H1 (cell line): ENCODE results near the gene PARD3. TPM values are rescaled to one million over a fixed set of nuclear protein-coding genes. Genes with fewer than 3 reads are reported as not detected.

Experiments
- CHD2 ChIP-seq: IDR thresholded peaks from 2 replicates; pipeline ENCODE4 v1.6.1; 2012; ENCODE audit warnings: low read length, improper control_type of control experiment
- CREB1 ChIP-seq: IDR thresholded peaks from 2 replicates; pipeline ENCODE4 v1.6.1; 2012; ENCODE audit warnings: inconsistent platforms
- KDM5A ChIP-seq: fragments of 200-600 bp; IDR thresholded peaks from 2 replicates; pipeline ENCODE4 v1.7.1; 2012; ENCODE audit warnings: mild to moderate bottlenecking, low read length, inconsistent platforms, mixed read lengths
- MAFK ChIP-seq: IDR thresholded peaks from 2 replicates; pipeline ENCODE4 v1.6.1; 2012; ENCODE audit warnings: low read depth, mild to moderate bottlenecking, improper control_type of control experiment, low read length
- SP1 ChIP-seq: IDR thresholded peaks from 2 replicates; pipeline ENCODE4 v1.6.1; 2011; ENCODE audit warnings: low read depth, low read length
- SP2 ChIP-seq: IDR thresholded peaks from 2 replicates; pipeline ENCODE4 v1.6.1; 2012; ENCODE audit warnings: mild to moderate bottlenecking, low read length, inconsistent platforms
- SP4 ChIP-seq: IDR thresholded peaks from 2 replicates; pipeline ENCODE4 v1.6.1; 2012; ENCODE audit warnings: low read length, inconsistent platforms
- YY1 ChIP-seq: IDR thresholded peaks from 2 replicates; pipeline ENCODE4 v1.6.1; 2011; ENCODE audit warnings: low read depth, mild to moderate bottlenecking, low read length
- polyA plus RNA-seq, 7 experiments: library from polyadenylated mRNA; depleted of rRNA in 3 of 7; stranded (reverse) in 5 of 7; unstranded in 2 of 7; fragments of >200 nt in 5 of 7; fragments of 200-250 nt in 2 of 7; gene quantifications; 1 replicate in 5 of 7; 2 replicates in 1 of 7; 4 replicates in 1 of 7; pipeline versions ENCODE4 v1.2.1 to v1.2.3, GENCODE V29; 2011 to 2013; ENCODE audit warnings: missing spikeins in 2 of 7, mixed read lengths in 2 of 7
- total RNA-seq: library from RNA; stranded (reverse); fragmentation: NEBNext Ultra II Directional; extraction: Animal tissue kit (Norgen Biotek cat#: 25700); gene quantifications from 2 replicates; pipeline ENCODE4 v1.2.1, GENCODE V29; 2021

Gene PARD3
- total and polyA plus RNA-seq, 2 of the 8 experiments (the other 6 are each of a cell fraction or from before 2014, with no cell fraction given), result 19.7 to 49.1 TPM

- TF ChIP-seq MAFK (no peak), CREB1 (no peak), SP4 (no peak), CHD2 (no peak), KDM5A (no peak), YY1 (no peak), SP1 (no peak), SP2 (no peak)
Observed at GRCh38 chr10:34475274-34475646, 339.8 kb downstream of the PARD3 start (continued).
